GM23338 (cell line): ENCODE measurements around the gene SORCS2. TPM values are rescaled to one million over a fixed set of nuclear protein-coding genes. Genes with fewer than 3 reads are reported as not detected.
A peak's percentile ranks its signal among the peaks of the same experiment; 100 is the strongest.

ENCODE experiments used
- ATAC-seq: fragments of 200-7000 bp; cut with Tn5 transposase; 3 replicates; pipeline ENCODE4 v1.9.1; 2020
- DNase-seq: peaks from one replicate; pipeline ENCODE4 v3.0.0-alpha.2; 2015; ENCODE audit warnings: low spot score
- H2AFZ ChIP-seq: fragments of 200-600 bp; sonication (generic); 2 replicates; pipeline ENCODE4 v1.8.0; 2016; ENCODE audit warnings: antibody characterized with exemption, mild to moderate bottlenecking, moderate library complexity
- H3F3A ChIP-seq: fragments of 200-600 bp; sonication (generic); replicated peaks from 2 replicates; pipeline ENCODE4 v1.8.0; 2017; ENCODE audit warnings: antibody characterized with exemption, mixed run types, low read depth
- H3K27ac ChIP-seq: fragments of 200-600 bp; sonication (generic); 2 replicates; pipeline ENCODE4 v1.6.1; 2016; ENCODE audit warnings: low read depth
- H3K27me3 ChIP-seq: fragments of 200-600 bp; sonication (generic); 2 replicates; pipeline ENCODE4 v1.8.0; 2016; ENCODE audit warnings: mild to moderate bottlenecking, mixed run types, moderate library complexity; ENCODE audit not compliant: insufficient read depth
- H3K36me3 ChIP-seq: fragments of 200-600 bp; sonication (generic); 2 replicates; pipeline ENCODE4 v1.8.0; 2016; ENCODE audit warnings: mild to moderate bottlenecking; ENCODE audit not compliant: insufficient read depth
- H3K4me1 ChIP-seq: fragments of 200-600 bp; sonication (generic); 2 replicates; pipeline ENCODE4 v1.8.0; 2016; ENCODE audit warnings: mild to moderate bottlenecking, moderate library complexity; ENCODE audit not compliant: insufficient read depth
- H3K4me2 ChIP-seq: fragments of 200-600 bp; sonication (generic); 2 replicates; pipeline ENCODE4 v1.7.1; 2017; ENCODE audit warnings: mixed run types
- H3K4me3 ChIP-seq: fragments of 200-600 bp; sonication (generic); 2 replicates; pipeline ENCODE4 v1.6.1; 2016; ENCODE audit warnings: mixed run types
- H3K79me2 ChIP-seq: fragments of 200-600 bp; sonication (generic); replicated peaks from 2 replicates; pipeline ENCODE4 v1.8.0; 2017; ENCODE audit warnings: mild to moderate bottlenecking; ENCODE audit not compliant: insufficient read depth
- H3K9me2 ChIP-seq: fragments of 200-600 bp; sonication (generic); 2 replicates; pipeline ENCODE4 v1.8.0; 2017; ENCODE audit not compliant: insufficient read depth
- H4K20me1 ChIP-seq: fragments of 200-600 bp; sonication (generic); replicated peaks from 2 replicates; pipeline ENCODE4 v1.8.0; 2017; ENCODE audit warnings: mild to moderate bottlenecking; ENCODE audit not compliant: insufficient read depth
- H3K27ac Mint-ChIP-seq: 2 replicates; pipeline ENCODE4 v1.8.0; 2020; ENCODE audit warnings: inconsistent platforms, mild to moderate bottlenecking, moderate library complexity, mixed read lengths
- H3K27me3 Mint-ChIP-seq: 3 replicates; pipeline ENCODE4 v1.8.0; 2022; ENCODE audit warnings: low read depth, mild to moderate bottlenecking, moderate library complexity, mixed read lengths, inconsistent platforms; ENCODE audit not compliant: insufficient read depth, poor library complexity
- H3K36me3 Mint-ChIP-seq: 3 replicates; pipeline ENCODE4 v1.8.0; 2021; ENCODE audit warnings: low read depth, mild to moderate bottlenecking, inconsistent platforms, moderate library complexity, mixed read lengths
- H3K4me1 Mint-ChIP-seq: 3 replicates; pipeline ENCODE4 v1.8.0; 2020; ENCODE audit warnings: mild to moderate bottlenecking, inconsistent platforms, mixed read lengths
- H3K4me3 Mint-ChIP-seq: 3 replicates; pipeline ENCODE4 v1.8.0; 2021; ENCODE audit warnings: moderate library complexity, mild to moderate bottlenecking, inconsistent platforms, mixed read lengths
- H3K9me3 Mint-ChIP-seq: 3 replicates; pipeline ENCODE4 v1.8.0; 2020; ENCODE audit warnings: moderate library complexity, mild to moderate bottlenecking, inconsistent platforms, mixed read lengths
- CREB1 ChIP-seq: fragments of 250-450 bp; sonication (Bioruptor Pico); IDR thresholded peaks from 2 replicates; pipeline ENCODE4 v1.5.0; 2020; ENCODE audit warnings: low read depth, mild to moderate bottlenecking, moderate library complexity
- CTCF ChIP-seq, 2 experiments: fragments of 200-600 bp in 1 of 2; sonication (generic) in 1 of 2; conservative IDR thresholded peaks; 2 replicates each; pipeline versions ENCODE4 v1.5.1 to v1.6.1; 2016 to 2017; ENCODE audit warnings: antibody characterized with exemption in 2 of 2, low read depth in 2 of 2, mild to moderate bottlenecking in 2 of 2, moderate library complexity in 1 of 2
- ETS1 ChIP-seq: IDR thresholded peaks from 2 replicates; pipeline ENCODE4 v1.6.1; 2016; ENCODE audit warnings: antibody characterized with exemption
- EZH2 ChIP-seq: fragments of 200-600 bp; sonication (generic); IDR thresholded peaks from one replicate; pipeline ENCODE4 v1.8.0; 2017; ENCODE audit warnings: antibody characterized with exemption, mild to moderate bottlenecking, low read depth; ENCODE audit not compliant: unreplicated experiment
- EZH2phosphoT487 ChIP-seq: fragments of 200-600 bp; sonication (generic); IDR thresholded peaks from one replicate; pipeline ENCODE4 v1.8.1; 2018; ENCODE audit warnings: antibody characterized with exemption; ENCODE audit not compliant: unreplicated experiment
- JUNB ChIP-seq: IDR thresholded peaks from one replicate; pipeline ENCODE4 v1.6.1; 2016; ENCODE audit warnings: antibody characterized with exemption; ENCODE audit not compliant: unreplicated experiment
- NANOG ChIP-seq: IDR thresholded peaks from 2 replicates; pipeline ENCODE4 v1.6.1; 2016; ENCODE audit warnings: antibody characterized with exemption, borderline replicate concordance
- POLR2AphosphoS5 ChIP-seq: IDR thresholded peaks from 2 replicates; pipeline ENCODE4 v1.6.1; 2016; ENCODE audit warnings: antibody characterized with exemption, low read depth
- REST ChIP-seq: IDR thresholded peaks from one replicate; pipeline ENCODE4 v1.6.1; 2018; ENCODE audit warnings: antibody characterized with exemption; ENCODE audit not compliant: unreplicated experiment
- STAT1 ChIP-seq: IDR thresholded peaks from one replicate; pipeline ENCODE4 v1.6.1; 2016; ENCODE audit warnings: antibody characterized with exemption; ENCODE audit not compliant: unreplicated experiment
- ZNF114 ChIP-seq: fragments of 250-450 bp; sonication (Bioruptor Pico); IDR thresholded peaks from 2 replicates; pipeline ENCODE4 v1.5.0; 2020; ENCODE audit warnings: mild to moderate bottlenecking, moderate library complexity
- ZNF331 ChIP-seq: fragments of 250-450 bp; sonication (Bioruptor Pico); IDR thresholded peaks from 2 replicates; pipeline ENCODE4 v1.5.0; 2020; ENCODE audit warnings: low read depth, mild to moderate bottlenecking, moderate library complexity
- ZNF462 ChIP-seq: fragments of 250-450 bp; sonication (Bioruptor Pico); IDR thresholded peaks from 2 replicates; pipeline ENCODE4 v1.5.0; 2020; ENCODE audit warnings: mild to moderate bottlenecking, moderate library complexity
- polyA plus RNA-seq: library from polyadenylated mRNA; unstranded; fragments of >200 nt; fragmentation: Nextera tagmentation; extraction: Ambion mirVana; gene quantifications from 2 replicates; pipeline ENCODE4 v1.2.1, GENCODE V29; 2016
- total RNA-seq: library from RNA; depleted of rRNA; stranded (reverse); fragments of >200 nt; shearing (Covaris generic); gene quantifications from 2 replicates; pipeline ENCODE4 v1.2.3, GENCODE V29; 2014

Gene SORCS2
- total and polyA plus RNA-seq, 2 experiments from 2014 or later = 0.47 to 2.4 TPM

- Mint-ChIP-seq H3K27ac (no peak overlapping the region), H3K9me3 (no peaks in the 10 kb centered on the region), H3K4me3 (no peak overlapping the region), H3K27me3 (peaks cover 15% of the 10 kb centered on the region), H3K4me1 (peaks cover 37% of the 10 kb centered on the region), H3K36me3 (no peaks in the 10 kb centered on the region)
- Histone ChIP-seq H3K79me2 (no peaks in the 10 kb centered on the region), H3K4me3 (no peak overlapping the region), H3F3A (no peaks in the 10 kb centered on the region), H3K27ac (no peak overlapping the region), H3K27me3 (no peaks in the 10 kb centered on the region), H3K36me3 (no peaks in the 10 kb centered on the region), H4K20me1 (no peaks in the 10 kb centered on the region), H3K4me2 (peak overlapping the region; percentile 38; the same call in 1 of the 2 replicates), H3K9me2 (no peaks in the 10 kb centered on the region), H2AFZ (no peak overlapping the region), H3K4me1 (peaks cover 24% of the 10 kb centered on the region)
- DNase-seq (no peak), ATAC-seq (no peak; the same call in 2 of the 3 replicates)
- TF ChIP-seq EZH2phosphoT487 (no peak), CREB1 (no peak), POLR2AphosphoS5 (no peak), ETS1 (no peak), NANOG (no peak), ZNF331 (no peak), JUNB (no peak), ZNF462 (CRISPR knock-in tag) (no peak), EZH2 (no peak), REST (no peak), ZNF114 (CRISPR knock-in tag) (no peak), CTCF (conservative IDR thresholded peaks at IDR 0.05; ENCODE audit: low read depth in 2 of 2) (no peak), STAT1 (no peak)
Observed at GRCh38 chr4:7429601-7430078, 237.3 kb downstream of the SORCS2 start.
